Loucy (cell line): ENCODE measurements around the gene TRPM2.

ENCODE experiments used
- H2AFZ ChIP-seq: fragments of 200-600 bp; sonication (generic); 2 replicates; pipeline ENCODE4 v1.6.0; 2016; ENCODE audit warnings: antibody characterized with exemption, mild to moderate bottlenecking, low read length, moderate library complexity
- H3F3A ChIP-seq: fragments of 200-600 bp; 2 replicates; pipeline ENCODE4 v1.6.0; 2016; ENCODE audit warnings: antibody characterized with exemption, low read depth, mild to moderate bottlenecking
- H3K27me3 ChIP-seq: fragments of 200-600 bp; sonication (generic); 2 replicates; pipeline ENCODE4 v1.6.1; 2014; ENCODE audit warnings: low read length, mild to moderate bottlenecking; ENCODE audit not compliant: insufficient read depth, poor library complexity, severe bottlenecking
- H3K36me3 ChIP-seq: fragments of 200-600 bp; sonication (generic); 2 replicates; pipeline ENCODE4 v1.6.1; 2016; ENCODE audit warnings: low read length; ENCODE audit not compliant: insufficient read depth
- H3K4me1 ChIP-seq: fragments of 200-600 bp; sonication (generic); 2 replicates; pipeline ENCODE4 v1.5.1; 2014; ENCODE audit warnings: low read length, mild to moderate bottlenecking; ENCODE audit not compliant: insufficient read depth, poor library complexity, severe bottlenecking
- H3K4me2 ChIP-seq: fragments of 200-600 bp; sonication (generic); 2 replicates; pipeline ENCODE4 v1.6.0; 2014; ENCODE audit warnings: antibody characterized with exemption, low read length, low read depth, mild to moderate bottlenecking; ENCODE audit not compliant: poor library complexity, severe bottlenecking
- H3K4me3 ChIP-seq: fragments of 200-600 bp; sonication (generic); 2 replicates; pipeline ENCODE4 v1.5.1; 2014; ENCODE audit warnings: low read length, mild to moderate bottlenecking, mixed read lengths; ENCODE audit not compliant: poor library complexity, severe bottlenecking
- H3K79me2 ChIP-seq: fragments of 200-600 bp; sonication (generic); 2 replicates; pipeline ENCODE4 v1.6.1; 2014; ENCODE audit warnings: low read length; ENCODE audit not compliant: insufficient read depth
- H3K9ac ChIP-seq: fragments of 200-600 bp; sonication (generic); 2 replicates; pipeline ENCODE4 v1.6.0; 2014; ENCODE audit warnings: mild to moderate bottlenecking, low read depth, low read length, moderate library complexity; ENCODE audit not compliant: poor library complexity, severe bottlenecking
- H3K9me2 ChIP-seq: fragments of 200-600 bp; sonication (generic); replicated peaks from 2 replicates; pipeline ENCODE4 v1.6.1; 2016; ENCODE audit warnings: low read depth, low read length, mixed read lengths
- H3K9me3 ChIP-seq: fragments of 200-600 bp; sonication (generic); 2 replicates; pipeline ENCODE4 v1.6.1; 2014; ENCODE audit warnings: mild to moderate bottlenecking, antibody characterized with exemption, low read length, low read depth; ENCODE audit not compliant: insufficient read depth
- H4K20me1 ChIP-seq: fragments of 200-600 bp; sonication (generic); 2 replicates; pipeline ENCODE4 v1.6.0; 2014; ENCODE audit warnings: antibody characterized with exemption, low read length, mild to moderate bottlenecking; ENCODE audit not compliant: insufficient read depth, poor library complexity, severe bottlenecking
- CTCF ChIP-seq: fragments of 200-600 bp; sonication (generic); conservative IDR thresholded peaks from 2 replicates; pipeline ENCODE4 v1.5.1; 2014; ENCODE audit warnings: mild to moderate bottlenecking, antibody characterized with exemption, low read length
- EZH2phosphoT487 ChIP-seq: fragments of 200-600 bp; IDR thresholded peaks from 2 replicates; pipeline ENCODE4 v1.6.1; 2018; ENCODE audit warnings: antibody characterized with exemption, mild to moderate bottlenecking, moderate library complexity, borderline replicate concordance

The TRPM2 gene

GRCh38 chr21:44407493-44407892 is 54.1 kb downstream of the TRPM2 start:
- H3K9me3 ChIP-seq, result peaks cover 11% of the 10 kb centered on the region; the same call in 1 of the 2 replicates
- H3F3A ChIP-seq, result no peaks in the 10 kb centered on the region
- H4K20me1 ChIP-seq, result no peaks in the 10 kb centered on the region
- H3K27me3 ChIP-seq, result no peaks in the 10 kb centered on the region
- no peak overlapping the region for H3K4me2 ChIP-seq
- no peak overlapping the region for H2AFZ ChIP-seq
- TF ChIP-seq CTCF (no peak), EZH2phosphoT487 (no peak)
- H3K36me3 ChIP-seq, result no peaks in the 10 kb centered on the region
- no peak overlapping the region for H3K4me3 ChIP-seq
- H3K79me2 ChIP-seq, result no peaks in the 10 kb centered on the region
- H3K9me2 ChIP-seq, result no peaks in the 10 kb centered on the region
- no peak overlapping the region for H3K9ac ChIP-seq
- no peaks in the 10 kb centered on the region for H3K4me1 ChIP-seq

GRCh38 chr21:44408226-44408625 is 54.8 kb downstream of the TRPM2 start:
- Histone ChIP-seq H3K9me2 (no peaks in the 10 kb centered on the region), H3K36me3 (no peaks in the 10 kb centered on the region), H3K9me3 (peaks cover 11% of the 10 kb centered on the region; the same call in 1 of the 2 replicates), H3K27me3 (no peaks in the 10 kb centered on the region), H3K4me3 (no peak overlapping the region), H2AFZ (no peak overlapping the region), H3F3A (no peaks in the 10 kb centered on the region), H3K79me2 (no peaks in the 10 kb centered on the region), H3K4me1 (no peaks in the 10 kb centered on the region), H3K9ac (no peak overlapping the region), H4K20me1 (no peaks in the 10 kb centered on the region), H3K4me2 (no peak overlapping the region)
- TF ChIP-seq EZH2phosphoT487, result no peak
- no peak for TF ChIP-seq CTCF

GRCh38 chr21:44413566-44414290 is 60.3 kb downstream of the TRPM2 start:
- no peak overlapping the region for H3K4me3 ChIP-seq
- TF ChIP-seq CTCF (no peak), EZH2phosphoT487 (no peak)
- H3K36me3 ChIP-seq, result no peaks in the 10 kb centered on the region
- no peak overlapping the region for H3K9ac ChIP-seq
- no peaks in the 10 kb centered on the region for H3K9me2 ChIP-seq
- no peaks in the 10 kb centered on the region for H3K79me2 ChIP-seq
- no peaks in the 10 kb centered on the region for H3K4me1 ChIP-seq
- H3K9me3 ChIP-seq, result peaks cover 16% of the 10 kb centered on the region; the same call in 1 of the 2 replicates
- no peaks in the 10 kb centered on the region for H3F3A ChIP-seq
- no peaks in the 10 kb centered on the region for H4K20me1 ChIP-seq
- no peak overlapping the region for H2AFZ ChIP-seq
- no peaks in the 10 kb centered on the region for H3K27me3 ChIP-seq
- H3K4me2 ChIP-seq, result no peak overlapping the region
